ENCODE results near the gene PIM1.

Gene PIM1

DNA sequence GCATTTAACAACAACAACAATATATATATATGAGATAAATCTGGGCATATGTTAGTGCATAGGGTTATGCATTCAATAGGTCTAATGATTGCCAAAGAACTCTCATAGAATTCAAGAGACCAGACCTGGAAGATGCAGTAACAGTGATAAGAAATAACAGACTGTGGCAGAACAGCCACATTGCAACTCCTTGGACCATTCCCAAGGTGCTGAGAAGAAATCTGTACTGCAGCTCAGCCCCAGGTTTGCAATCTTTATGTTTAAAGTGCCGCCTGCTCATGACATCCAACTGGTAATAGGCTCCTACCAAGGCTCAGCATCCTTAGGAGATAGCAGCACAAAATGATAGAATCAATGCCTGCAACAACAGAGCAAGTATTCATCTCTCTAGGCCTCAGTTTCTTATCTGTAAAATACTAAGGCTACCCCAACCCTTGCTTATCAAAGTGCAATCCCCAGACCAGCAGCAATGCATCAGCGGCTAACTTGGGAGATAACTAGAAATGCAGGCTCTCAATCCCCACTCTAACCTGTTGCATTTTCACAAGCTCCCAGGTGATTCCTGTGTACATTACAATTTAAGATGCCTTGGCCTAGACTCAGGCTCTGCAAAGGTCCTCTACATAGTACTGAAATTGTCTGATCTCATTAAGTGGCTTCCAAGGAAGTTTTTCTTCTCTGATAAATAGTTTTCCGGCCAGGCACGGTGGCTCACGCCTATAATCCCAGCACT, 30.6 kb upstream of the PIM1 start:
- Histone ChIP-seq H3K14ac (ENCODE audit: low read length) (no peak overlapping the region), H4K91ac (ENCODE audit: low read depth, low read length, poor library complexity) (no peak overlapping the region), H3K4me2 (ENCODE audit: insufficient read depth, low read length, poor library complexity, severe bottlenecking) (no peak overlapping the region), H2BK12ac (ENCODE audit: low read length) (no peak overlapping the region), H3K23ac (ENCODE audit: low read depth, low read length, poor library complexity) (no peak overlapping the region), H3K36me3 (replicated peaks in 1 of 2; ENCODE audit: control insufficient read depth in 2 of 2, insufficient read depth in 2 of 2, low read length in 2 of 2) (no peaks in the 10 kb centered on the region), H3K4me3 (ENCODE audit: low read length in 2 of 2) (no peak overlapping the region), H2BK15ac (ENCODE audit: low read length) (no peak overlapping the region), H2BK5ac (ENCODE audit: low read length) (no peak overlapping the region), H3K18ac (ENCODE audit: low read length) (peak overlapping the region; percentile 15), H3K4ac (ENCODE audit: low read length) (no peak overlapping the region), H4K8ac (ENCODE audit: low read depth, low read length) (no peak overlapping the region), H2BK120ac (ENCODE audit: low read depth, low read length) (no peak overlapping the region), H3K27ac (replicated peaks; ENCODE audit: low read length) (peak overlapping the region; percentile 33), H3K9me3 (replicated peaks in 1 of 2; ENCODE audit: control insufficient read depth in 2 of 2, insufficient read depth in 1 of 2, low read depth in 1 of 2, low read length in 2 of 2) (no peaks in the 10 kb centered on the region), H3K27me3 (ENCODE audit: control insufficient read depth in 3 of 3, insufficient read depth in 3 of 3, low read depth in 1 of 3, low read length in 3 of 3) (no peaks in the 10 kb centered on the region), H2AFZ (ENCODE audit: low read length) (no peak overlapping the region), H3K4me1 (ENCODE audit: control insufficient read depth in 2 of 2, insufficient read depth in 1 of 2, low read depth in 1 of 2, low read length in 2 of 2) (peaks cover 26 to 29% of the 10 kb centered on the region in 2 donors), H3K79me1 (ENCODE audit: low read depth, low read length) (no peaks in the 10 kb centered on the region), H3K9ac (ENCODE audit: low read depth, low read length, poor library complexity) (no peak overlapping the region), H2AK5ac (ENCODE audit: low read depth, low read length) (no peak overlapping the region)
- no peak for DNase-seq (ENCODE audit: low spot score)
- no CpG with 5 or more reads among the region's 5 CpGs for WGBS, 2 donors (ENCODE audit: extremely low coverage in 2 of 2, insufficient read length in 2 of 2, insufficient replicate concordance in 1 of 2)

DNA sequence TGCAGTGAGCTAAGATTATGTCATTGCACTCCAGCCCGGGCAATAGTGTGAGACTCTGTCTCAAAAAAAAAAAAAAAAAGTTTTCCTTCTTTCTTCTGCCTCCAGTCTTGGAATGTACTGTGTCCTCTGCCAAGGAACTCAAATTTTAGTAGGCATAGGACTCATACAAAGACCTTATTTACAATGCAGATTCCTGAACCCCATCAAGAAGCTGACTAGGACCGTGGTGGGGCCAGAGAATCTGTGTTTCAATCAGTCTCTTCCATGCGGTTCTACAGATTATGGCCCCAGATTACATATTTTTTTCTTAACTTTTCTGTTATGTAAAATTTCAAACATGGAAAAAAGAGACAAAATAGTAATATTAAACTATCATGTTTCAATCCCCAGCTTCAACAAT, 29.8 kb upstream of the PIM1 start:
- Histone ChIP-seq H3K4me2 (ENCODE audit: insufficient read depth, low read length, poor library complexity, severe bottlenecking) (no peak overlapping the region), H2AK5ac (ENCODE audit: low read depth, low read length) (no peak overlapping the region), H3K23ac (ENCODE audit: low read depth, low read length, poor library complexity) (no peak overlapping the region), H4K91ac (ENCODE audit: low read depth, low read length, poor library complexity) (no peak overlapping the region), H3K4me1 (ENCODE audit: control insufficient read depth in 2 of 2, insufficient read depth in 1 of 2, low read depth in 1 of 2, low read length in 2 of 2) (peaks cover 21 to 26% of the 10 kb centered on the region in 2 donors), H3K4ac (ENCODE audit: low read length) (no peak overlapping the region), H3K27ac (replicated peaks; ENCODE audit: low read length) (no peak overlapping the region), H3K27me3 (ENCODE audit: control insufficient read depth in 3 of 3, insufficient read depth in 3 of 3, low read depth in 1 of 3, low read length in 3 of 3) (no peaks in the 10 kb centered on the region), H2BK5ac (ENCODE audit: low read length) (no peak overlapping the region), H3K18ac (ENCODE audit: low read length) (no peak overlapping the region), H3K79me1 (ENCODE audit: low read depth, low read length) (no peaks in the 10 kb centered on the region), H3K9ac (ENCODE audit: low read depth, low read length, poor library complexity) (no peak overlapping the region), H2AFZ (ENCODE audit: low read length) (no peak overlapping the region), H2BK12ac (ENCODE audit: low read length) (no peak overlapping the region), H3K14ac (ENCODE audit: low read length) (no peak overlapping the region), H3K4me3 (ENCODE audit: low read length in 2 of 2) (no peak overlapping the region), H3K9me3 (replicated peaks in 1 of 2; ENCODE audit: control insufficient read depth in 2 of 2, insufficient read depth in 1 of 2, low read depth in 1 of 2, low read length in 2 of 2) (no peaks in the 10 kb centered on the region), H3K36me3 (replicated peaks in 1 of 2; ENCODE audit: control insufficient read depth in 2 of 2, insufficient read depth in 2 of 2, low read length in 2 of 2) (no peaks in the 10 kb centered on the region), H4K8ac (ENCODE audit: low read depth, low read length) (no peak overlapping the region), H2BK120ac (ENCODE audit: low read depth, low read length) (no peak overlapping the region), H2BK15ac (ENCODE audit: low read length) (no peak overlapping the region)
- whole genome bisulfite sequencing, 2 donors (ENCODE audit: extremely low coverage in 2 of 2, insufficient read length in 2 of 2, insufficient replicate concordance in 1 of 2) = no CpG with 5 or more reads among the region's 3 CpGs
- no peak for DNase-seq (ENCODE audit: low spot score)

DNA sequence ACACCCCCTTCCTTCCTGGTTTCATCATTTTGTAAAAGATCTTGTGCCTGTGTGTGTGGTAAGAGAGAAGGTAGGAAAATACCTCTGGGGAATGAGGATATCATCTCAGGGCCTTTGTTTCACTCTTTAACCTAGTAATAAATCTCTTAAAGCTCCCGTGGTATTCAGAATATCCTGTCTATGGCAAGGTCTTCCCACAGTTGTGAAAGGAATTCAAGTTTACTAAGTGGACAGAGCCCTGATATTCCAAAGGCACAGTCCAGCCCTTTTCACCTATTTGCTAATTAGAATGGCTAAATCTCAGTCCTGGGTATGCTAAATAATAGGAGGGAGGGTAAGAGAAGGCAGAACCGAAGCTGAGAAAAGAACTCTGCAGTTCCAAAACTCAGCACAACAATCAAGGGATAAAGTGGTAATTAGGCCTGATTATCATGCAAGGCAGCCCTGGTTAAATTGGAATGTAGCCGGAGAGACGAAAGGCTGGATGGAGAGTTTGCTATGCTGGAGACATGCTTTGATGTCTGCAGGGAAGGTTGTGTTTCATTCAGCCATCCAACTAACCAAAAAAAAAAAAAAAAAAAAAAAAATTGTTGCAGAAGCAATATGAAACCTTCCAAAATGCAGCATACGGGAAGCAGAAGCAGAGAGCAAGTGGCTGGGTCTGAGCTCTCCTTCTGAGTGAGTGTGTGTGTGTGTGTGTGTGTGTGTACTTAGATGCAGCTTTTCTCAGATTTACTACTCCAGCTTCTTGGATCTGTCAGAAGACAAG, 28.5 kb upstream of the PIM1 start:
- no peak overlapping the region for H2BK5ac ChIP-seq (ENCODE audit: low read length)
- no peaks in the 10 kb centered on the region for H3K79me1 ChIP-seq (ENCODE audit: low read depth, low read length)
- H3K9ac ChIP-seq (ENCODE audit: low read depth, low read length, poor library complexity) = no peak overlapping the region
- H3K4me1 ChIP-seq (ENCODE audit: control insufficient read depth in 2 of 2, insufficient read depth in 1 of 2, low read depth in 1 of 2, low read length in 2 of 2) = peaks cover 20 to 22% of the 10 kb centered on the region in 2 donors
- no peak overlapping the region for H2BK15ac ChIP-seq (ENCODE audit: low read length)
- H3K27me3 ChIP-seq (ENCODE audit: control insufficient read depth in 3 of 3, insufficient read depth in 3 of 3, low read depth in 1 of 3, low read length in 3 of 3) = no peaks in the 10 kb centered on the region
- no peaks in the 10 kb centered on the region for H3K9me3 ChIP-seq (replicated peaks in 1 of 2; ENCODE audit: control insufficient read depth in 2 of 2, insufficient read depth in 1 of 2, low read depth in 1 of 2, low read length in 2 of 2)
- H3K4me2 ChIP-seq (ENCODE audit: insufficient read depth, low read length, poor library complexity, severe bottlenecking) = peak overlapping the region; percentile 36
- no peak overlapping the region for H2BK120ac ChIP-seq (ENCODE audit: low read depth, low read length)
- H4K8ac ChIP-seq (ENCODE audit: low read depth, low read length) = no peak overlapping the region
- H2AK5ac ChIP-seq (ENCODE audit: low read depth, low read length) = no peak overlapping the region
- no peak overlapping the region for H3K23ac ChIP-seq (ENCODE audit: low read depth, low read length, poor library complexity)
- no peak overlapping the region for H3K14ac ChIP-seq (ENCODE audit: low read length)
- no peak overlapping the region for H3K4ac ChIP-seq (ENCODE audit: low read length)
- H2BK12ac ChIP-seq (ENCODE audit: low read length) = no peak overlapping the region
- peak overlapping the region; percentile 79 for H3K27ac ChIP-seq (replicated peaks; ENCODE audit: low read length)
- H3K4me3 ChIP-seq (ENCODE audit: low read length in 2 of 2) = no peak overlapping the region
- peak overlapping the region; percentile 79 for H2AFZ ChIP-seq (ENCODE audit: low read length)
- peak; percentile 75 for DNase-seq (ENCODE audit: low spot score)
- no peak overlapping the region for H3K18ac ChIP-seq (ENCODE audit: low read length)
- no CpG with 5 or more reads among the region's 5 CpGs for WGBS, 2 donors (ENCODE audit: extremely low coverage in 2 of 2, insufficient read length in 2 of 2, insufficient replicate concordance in 1 of 2)
- no peak overlapping the region for H4K91ac ChIP-seq (ENCODE audit: low read depth, low read length, poor library complexity)
- H3K36me3 ChIP-seq (replicated peaks in 1 of 2; ENCODE audit: control insufficient read depth in 2 of 2, insufficient read depth in 2 of 2, low read length in 2 of 2) = no peaks in the 10 kb centered on the region

DNA sequence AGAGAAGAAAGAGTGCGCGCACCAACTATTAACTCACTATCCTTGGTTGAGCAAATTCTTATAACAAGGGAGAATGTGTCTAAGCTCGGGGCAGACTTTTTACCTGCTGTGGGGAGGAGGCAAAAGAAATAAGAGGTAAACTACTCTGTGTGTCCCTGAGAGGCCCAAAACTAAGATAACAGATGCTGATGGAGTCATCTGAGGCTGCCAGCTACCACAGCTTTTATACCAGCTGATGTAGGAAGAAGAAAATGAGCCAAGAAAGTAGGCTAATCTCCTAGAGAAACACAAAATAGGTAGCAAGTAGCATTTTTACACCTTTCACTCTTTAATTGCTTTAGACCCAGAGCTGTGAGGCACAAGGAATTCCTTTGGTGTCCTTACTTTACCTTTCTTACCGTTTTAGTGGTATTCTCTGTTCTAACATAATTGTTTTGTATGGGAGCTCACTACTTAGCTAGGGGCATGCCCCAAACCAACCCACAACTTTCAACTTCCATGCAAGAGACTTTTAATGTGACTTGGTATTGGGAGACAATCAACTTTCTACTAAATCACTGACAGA, 27.8 kb upstream of the PIM1 start:
- Histone ChIP-seq H3K9ac (ENCODE audit: low read depth, low read length, poor library complexity) (no peak overlapping the region), H3K4me1 (ENCODE audit: control insufficient read depth in 2 of 2, insufficient read depth in 1 of 2, low read depth in 1 of 2, low read length in 2 of 2) (peaks cover 16 to 22% of the 10 kb centered on the region in 2 donors), H2BK15ac (ENCODE audit: low read length) (no peak overlapping the region), H3K4ac (ENCODE audit: low read length) (no peak overlapping the region), H3K36me3 (replicated peaks in 1 of 2; ENCODE audit: control insufficient read depth in 2 of 2, insufficient read depth in 2 of 2, low read length in 2 of 2) (no peaks in the 10 kb centered on the region), H3K18ac (ENCODE audit: low read length) (no peak overlapping the region), H3K9me3 (replicated peaks in 1 of 2; ENCODE audit: control insufficient read depth in 2 of 2, insufficient read depth in 1 of 2, low read depth in 1 of 2, low read length in 2 of 2) (no peaks in the 10 kb centered on the region), H3K79me1 (ENCODE audit: low read depth, low read length) (no peaks in the 10 kb centered on the region), H3K14ac (ENCODE audit: low read length) (no peak overlapping the region), H3K27me3 (ENCODE audit: control insufficient read depth in 3 of 3, insufficient read depth in 3 of 3, low read depth in 1 of 3, low read length in 3 of 3) (no peaks in the 10 kb centered on the region), H2BK5ac (ENCODE audit: low read length) (no peak overlapping the region), H3K23ac (ENCODE audit: low read depth, low read length, poor library complexity) (no peak overlapping the region), H4K91ac (ENCODE audit: low read depth, low read length, poor library complexity) (no peak overlapping the region), H2BK12ac (ENCODE audit: low read length) (no peak overlapping the region), H3K27ac (replicated peaks; ENCODE audit: low read length) (peak overlapping the region; percentile 79), H3K4me2 (ENCODE audit: insufficient read depth, low read length, poor library complexity, severe bottlenecking) (peak overlapping the region; percentile 20), H4K8ac (ENCODE audit: low read depth, low read length) (no peak overlapping the region), H2AK5ac (ENCODE audit: low read depth, low read length) (no peak overlapping the region), H3K4me3 (ENCODE audit: low read length in 2 of 2) (no peak overlapping the region), H2BK120ac (ENCODE audit: low read depth, low read length) (no peak overlapping the region), H2AFZ (ENCODE audit: low read length) (peak overlapping the region; percentile 79)
- WGBS, 2 donors (ENCODE audit: extremely low coverage in 2 of 2, insufficient read length in 2 of 2, insufficient replicate concordance in 1 of 2) = no CpG with 5 or more reads among the region's 4 CpGs
- no peak for DNase-seq (ENCODE audit: low spot score)

Measured in neuronal stem cell (in vitro differentiated cells).